ENCODE measurements around the gene TECPR1.

The TECPR1 gene

GRCh38 chr7:98210513-98211220 is 41.4 kb downstream of the TECPR1 start:
- no peak for DNase-seq

- DNase-seq = no peak
Measured at GRCh38 chr7:98209166-98209920, 42.7 kb downstream of the TECPR1 start.

- DNase-seq = no peak
Measured at GRCh38 chr7:98206451-98207330, 45.3 kb downstream of the TECPR1 start.

- DNase-seq = no peak
Measured at GRCh38 chr7:98205162-98205845, 46.7 kb downstream of the TECPR1 start.

- DNase-seq = no peak
Measured at GRCh38 chr7:98204670-98205069, 47.4 kb downstream of the TECPR1 start.

- DNase-seq = no peak
Measured at GRCh38 chr7:98203964-98204605, 47.9 kb downstream of the TECPR1 start.

GRCh38 chr7:98203261-98203963 is 48.6 kb downstream of the TECPR1 start:
- DNase-seq = no peak

- no peak for DNase-seq
Measured at GRCh38 chr7:98202367-98203195, 49.5 kb downstream of the TECPR1 start.

- no peak for DNase-seq
Measured at GRCh38 chr7:98200364-98200763, 51.7 kb downstream of the TECPR1 start.

- no peak for DNase-seq
Measured at GRCh38 chr7:98199131-98199530, 52.9 kb downstream of the TECPR1 start.

GRCh38 chr7:98196706-98197605 is 55.1 kb downstream of the TECPR1 start:
- no peak for DNase-seq

GRCh38 chr7:98194672-98195457 is 57.2 kb downstream of the TECPR1 start:
- no peak for DNase-seq

GRCh38 chr7:98194186-98194585 is 57.8 kb downstream of the TECPR1 start:
- DNase-seq = no peak

- no peak for DNase-seq
Measured at GRCh38 chr7:98193474-98194180, 58.4 kb downstream of the TECPR1 start.

GRCh38 chr7:98192781-98193457 is 59.1 kb downstream of the TECPR1 start:
- DNase-seq = no peak

GRCh38 chr7:98191668-98192431 is 60.2 kb downstream of the TECPR1 start:
- DNase-seq = no peak

GRCh38 chr7:98189559-98189958 is 62.5 kb downstream of the TECPR1 start:
- no peak for DNase-seq

All from activated gamma-delta T cell (primary cell).